Endothelial cell of umbilical vein (primary cell): Measurements from ENCODE around the gene CLEC16A. TPM values are rescaled to one million over a fixed set of nuclear protein-coding genes. Genes with fewer than 3 reads are reported as not detected.

ENCODE experiments used
- BruUV-seq: library from RNA; stranded (reverse); fragments of 400-500 nt; replicated peaks from 2 replicates; lab custom pipeline; 2021; lab: Mats Ljungman, UMichigan
- CTCF ChIA-PET: fragments of 300-600, 350-600 bp; sonication (Branson Sonifier 250); formaldehyde crosslinking; loops from one replicate; lab custom pipeline; 2021; ENCODE audit warnings: antibody characterized with exemption, inconsistent platforms; lab: Charles Lee
- POLR2A ChIA-PET: fragments of 300-600, 350-600 bp; sonication (Branson Sonifier 250); formaldehyde crosslinking; loops from one replicate; lab custom pipeline; 2021; ENCODE audit warnings: antibody characterized with exemption, inconsistent platforms; lab: Charles Lee
- DNase-seq: peaks from one replicate; pipeline ENCODE4 v3.0.0-alpha.2; 2011; ENCODE audit warnings: low read depth, low spot score
- FAIRE-seq: peaks from 2 replicates; lab custom pipeline; 2011; peaks lifted over from hg19 to GRCh38; lab: Jason Lieb, UNC
- H2AFZ ChIP-seq: 2 replicates; pipeline ENCODE4 v1.6.0; 2012; ENCODE audit warnings: low read depth, low read length, control low read depth, inconsistent platforms
- H3K27ac ChIP-seq: 2 replicates; pipeline ENCODE4 v1.5.1; 2011; ENCODE audit warnings: low read depth, mild to moderate bottlenecking, control low read depth, low read length, moderate library complexity; ENCODE audit not compliant: insufficient read depth
- H3K27me3 ChIP-seq, 2 experiments: 2 replicates each; pipeline versions ENCODE4 v1.6.0 to v1.6.1; 2011; ENCODE audit warnings: low read length in 2 of 2, mixed read lengths in 1 of 2; ENCODE audit not compliant: control insufficient read depth in 2 of 2, insufficient read depth in 2 of 2
- H3K36me3 ChIP-seq, 2 experiments: 2 replicates in 1 of 2; 3 replicates in 1 of 2; pipeline ENCODE4 v1.5.1; 2011; ENCODE audit warnings: low read length in 2 of 2, mild to moderate bottlenecking in 1 of 2, moderate library complexity in 1 of 2; ENCODE audit not compliant: control insufficient read depth in 2 of 2, insufficient read depth in 2 of 2; ENCODE audit errors: extremely low read depth in 1 of 2
- H3K4me1 ChIP-seq: 3 replicates; pipeline ENCODE4 v1.5.1; 2011; ENCODE audit warnings: mild to moderate bottlenecking, low read length; ENCODE audit not compliant: control insufficient read depth, insufficient read depth; ENCODE audit errors: extremely low read depth
- H3K4me2 ChIP-seq: 2 replicates; pipeline ENCODE4 v1.6.1; 2011; ENCODE audit warnings: low read length, control low read depth, mixed read lengths; ENCODE audit not compliant: insufficient read depth
- H3K4me3 ChIP-seq, 3 experiments: fragments of 200-600 bp in 1 of 3; sonication (generic), shearing (Covaris generic) in 1 of 3; replicated peaks in 1 of 3; 2 replicates each; pipeline ENCODE4 v1.5.1; 2011 to 2016; ENCODE audit warnings: control low read depth in 3 of 3, low read length in 3 of 3, mild to moderate bottlenecking in 2 of 3, inconsistent platforms in 1 of 3, low read depth in 1 of 3, moderate library complexity in 1 of 3; ENCODE audit not compliant: insufficient read depth in 1 of 3
- H3K79me2 ChIP-seq: 2 replicates; pipeline ENCODE4 v1.6.0; 2012; ENCODE audit warnings: low read length, inconsistent platforms; ENCODE audit not compliant: control insufficient read depth, insufficient read depth
- H3K9ac ChIP-seq: replicated peaks from 2 replicates; pipeline ENCODE3; 2011; ENCODE audit warnings: low read length, control low read depth; ENCODE audit not compliant: insufficient read depth; ENCODE audit errors: extremely low read depth
- H3K9me1 ChIP-seq: replicated peaks from 3 replicates; pipeline ENCODE4 v1.6.0; 2011; ENCODE audit warnings: mild to moderate bottlenecking, low read length; ENCODE audit not compliant: control insufficient read depth, insufficient read depth; ENCODE audit errors: extremely low read depth
- H3K9me3 ChIP-seq: replicated peaks from 2 replicates; pipeline ENCODE4 v1.5.1; 2012; ENCODE audit warnings: low read length, inconsistent platforms; ENCODE audit not compliant: control insufficient read depth, insufficient read depth
- H4K20me1 ChIP-seq: replicated peaks from 2 replicates; pipeline ENCODE3; 2011; ENCODE audit warnings: mild to moderate bottlenecking, low read length; ENCODE audit not compliant: control insufficient read depth, insufficient read depth; ENCODE audit errors: extremely low read depth
- CTCF ChIP-seq, 2 donors: IDR thresholded peaks; 1 replicate in 1 of 2; 2 replicates in 1 of 2; pipeline ENCODE4 v1.5.1; 2011; ENCODE audit warnings: low read length in 2 of 2, mild to moderate bottlenecking in 2 of 2, moderate library complexity in 2 of 2, control low read depth in 1 of 2, inconsistent platforms in 1 of 2, low read depth in 1 of 2; ENCODE audit not compliant: insufficient read depth in 1 of 2; ENCODE audit errors: extremely low read depth in 1 of 2
- EZH2 ChIP-seq: IDR thresholded peaks from 2 replicates; pipeline ENCODE4 v1.6.1; 2012; ENCODE audit warnings: borderline replicate concordance, low read depth, mild to moderate bottlenecking, moderate library complexity, low read length, inconsistent platforms; ENCODE audit not compliant: severe bottlenecking
- FOS ChIP-seq: IDR thresholded peaks from 2 replicates; pipeline ENCODE4 v1.6.1; 2011; ENCODE audit warnings: mild to moderate bottlenecking, low read length, moderate library complexity, borderline replicate concordance; ENCODE audit not compliant: insufficient read depth
- GATA2 ChIP-seq: IDR thresholded peaks from 2 replicates; pipeline ENCODE4 v1.7.0; 2011; ENCODE audit warnings: low read depth, mild to moderate bottlenecking, moderate library complexity, mixed read lengths, low read length; ENCODE audit not compliant: insufficient read length, insufficient read depth
- JUN ChIP-seq: IDR thresholded peaks from 2 replicates; pipeline ENCODE4 v1.6.1; 2011; ENCODE audit warnings: borderline replicate concordance, low read depth; ENCODE audit not compliant: insufficient read length, insufficient read depth
- MAX ChIP-seq: IDR thresholded peaks from 2 replicates; pipeline ENCODE4 v1.6.1; 2011; ENCODE audit not compliant: insufficient read depth, insufficient read length
- MYC ChIP-seq: IDR thresholded peaks from one replicate; pipeline ENCODE4 v1.6.1; 2011; ENCODE audit warnings: mild to moderate bottlenecking, low read depth, low read length
- POLR2A ChIP-seq: IDR thresholded peaks from 2 replicates; pipeline ENCODE4 v1.6.1; 2012; ENCODE audit warnings: low read depth, mild to moderate bottlenecking, control low read depth, low read length
- POLR2AphosphoS5 ChIP-seq: IDR thresholded peaks from 2 replicates; pipeline ENCODE4 v1.6.1; 2012; ENCODE audit warnings: low read depth, mild to moderate bottlenecking, control low read depth, low read length, moderate library complexity; ENCODE audit not compliant: insufficient read depth
- dilution Hi-C: fragments of 300-500 bp; cut with MboI; formaldehyde crosslinking; loops from one replicate; pipeline ENCODE4 v1.15.0; 2019; ENCODE audit warnings: low sequenced_read_pairs; ENCODE audit not compliant: extremely low pct_ligation_motif_present
- intact Hi-C: fragments of 100-400 bp; cut with micrococcal nuclease; formaldehyde crosslinking; loops from one replicate; pipeline ENCODE4 v1.10.0; 2022
- polyA plus RNA-seq, 4 experiments: library from polyadenylated mRNA; depleted of rRNA in 3 of 4; stranded (reverse) in 3 of 4; unstranded in 1 of 4; fragments of >200 nt; gene quantifications; 2 replicates each; pipeline versions ENCODE4 v1.2.1 to v1.2.3, GENCODE V29; 2011 to 2012; ENCODE audit warnings: missing spikeins in 1 of 4
- total RNA-seq: library from RNA; stranded (reverse); gene quantifications from 2 replicates; pipeline ENCODE4 v1.2.3, GENCODE V29; 2021

Gene CLEC16A
- total and polyA plus RNA-seq, 2 donors (not counting 3 experiments of a cell fraction or from before 2014, with no cell fraction given): 11.4 to 23.3 TPM

GRCh38 chr16:11187522-11188023 lies 243.2 kb downstream of the CLEC16A start:
- H2AFZ ChIP-seq: no peak overlapping the region
- dilution Hi-C loops: no loop called here

More at GRCh38 chr16:11187522-11188023, 243.2 kb downstream of the CLEC16A start:
- no peak overlapping the region for H3K4me2 ChIP-seq
- ChIA-PET POLR2A (no interaction called here), CTCF (no interaction called here)
- no peaks in the 10 kb centered on the region for H4K20me1 ChIP-seq
- H3K79me2 ChIP-seq: no peaks in the 10 kb centered on the region
- H3K27ac ChIP-seq: no peak overlapping the region
- no peaks in the 10 kb centered on the region for H3K4me1 ChIP-seq
- H3K4me3 ChIP-seq: no peak overlapping the region
- no peak for DNase-seq
- H3K9me3 ChIP-seq: no peaks in the 10 kb centered on the region
- H3K9me1 ChIP-seq: no peaks in the 10 kb centered on the region
- no peak overlapping the region for H3K9ac ChIP-seq
- no peak for FAIRE-seq
- no peaks in the 10 kb centered on the region for H3K27me3 ChIP-seq
- no TSS peak for BruUV-seq
- TF ChIP-seq POLR2AphosphoS5 (no peak), FOS (no peak), MYC (no peak), CTCF (IDR thresholded peaks at IDR 0.05; ENCODE audit: extremely low read depth in 1 of 2, insufficient read depth in 1 of 2, low read depth in 1 of 2, low read length in 2 of 2) (no peak), EZH2 (no peak), POLR2A (no peak), GATA2 (no peak), MAX (no peak), JUN (no peak)
- intact Hi-C loops: no loop called here
- H3K36me3 ChIP-seq: no peaks in the 10 kb centered on the region
